H1 (cell line): ENCODE measurements around the gene NEUROD1. TPM values are rescaled to one million over a fixed set of nuclear protein-coding genes. Genes with fewer than 3 reads are reported as not detected.
A peak's percentile ranks its signal among the peaks of the same experiment; 100 is the strongest.

Experiments
- CTCF ChIA-PET: fragments of 300-600 bp; sonication (Branson Sonifier 250); formaldehyde crosslinking; loops from one replicate; lab custom pipeline; 2021; ENCODE audit not compliant: partially characterized antibody; lab: Charles Lee
- POLR2A ChIA-PET: fragments of 300-600 bp; sonication (Branson Sonifier 250); formaldehyde crosslinking; loops from one replicate; lab custom pipeline; 2021; ENCODE audit warnings: inconsistent platforms; ENCODE audit not compliant: partially characterized antibody; lab: Charles Lee
- DNase-seq, 2 experiments: peaks; one replicate each; pipeline versions ENCODE4 v3.0.0 to v3.0.0-alpha.2; 2010 to 2022; ENCODE audit warnings: low spot score in 2 of 2, low read depth in 1 of 2, mixed read lengths in 1 of 2
- FAIRE-seq: peaks from 2 replicates; lab custom pipeline; 2011; peaks lifted over from hg19 to GRCh38; lab: Jason Lieb, UNC
- H2AFZ ChIP-seq: 2 replicates; pipeline ENCODE4 v1.8.1; 2012; ENCODE audit warnings: low read length, inconsistent platforms
- H2AK5ac ChIP-seq: 2 replicates; pipeline ENCODE4 v1.6.1; 2013; ENCODE audit warnings: low read depth, low read length
- H2BK120ac ChIP-seq: replicated peaks from 2 replicates; pipeline ENCODE3; 2013; ENCODE audit warnings: low read depth, low read length, inconsistent platforms
- H2BK12ac ChIP-seq: 2 replicates; pipeline ENCODE4 v1.6.1; 2013; ENCODE audit warnings: low read depth, low read length
- H2BK15ac ChIP-seq: 2 replicates; pipeline ENCODE4 v1.6.1; 2013; ENCODE audit warnings: low read length
- H2BK20ac ChIP-seq: 2 replicates; pipeline ENCODE4 v1.6.1; 2013; ENCODE audit warnings: low read length
- H2BK5ac ChIP-seq: 2 replicates; pipeline ENCODE4 v1.6.1; 2013; ENCODE audit warnings: low read depth, low read length
- H3K14ac ChIP-seq: 2 replicates; pipeline ENCODE4 v1.6.1; 2013; ENCODE audit warnings: inconsistent platforms; ENCODE audit not compliant: insufficient read length
- H3K18ac ChIP-seq: 2 replicates; pipeline ENCODE4 v1.6.1; 2013; ENCODE audit warnings: low read length; ENCODE audit errors: extremely low read depth
- H3K23ac ChIP-seq: 2 replicates; pipeline ENCODE4 v1.6.1; 2013; ENCODE audit warnings: inconsistent platforms; ENCODE audit not compliant: insufficient read length
- H3K23me2 ChIP-seq: 2 replicates; pipeline ENCODE4 v1.6.1; 2013; ENCODE audit warnings: low read depth, low read length
- H3K27ac ChIP-seq: 2 replicates; pipeline ENCODE4 v1.6.1; 2011; ENCODE audit warnings: low read depth, low read length, inconsistent platforms
- H3K27me3 ChIP-seq, 4 experiments: replicated peaks in 1 of 4; 1 replicate in 1 of 4; 2 replicates in 3 of 4; pipeline versions ENCODE4 v1.6.1 to v1.8.1; 2011 to 2013; ENCODE audit warnings: low read length in 3 of 4, mild to moderate bottlenecking in 3 of 4, inconsistent platforms in 2 of 4, mixed read lengths in 2 of 4, moderate library complexity in 1 of 4; ENCODE audit not compliant: control insufficient read depth in 3 of 4, insufficient read depth in 3 of 4; ENCODE audit errors: extremely low read depth in 1 of 4
- H3K36me3 ChIP-seq, 4 experiments: 2 replicates each; pipeline versions ENCODE4 v1.6.1 to v1.8.1; 2011 to 2013; ENCODE audit warnings: mild to moderate bottlenecking in 4 of 4, low read length in 3 of 4, moderate library complexity in 2 of 4, control low read depth in 1 of 4, inconsistent platforms in 1 of 4; ENCODE audit not compliant: insufficient read depth in 4 of 4, control insufficient read depth in 2 of 4
- H3K4ac ChIP-seq: replicated peaks from 2 replicates; pipeline ENCODE3; 2013; ENCODE audit warnings: low read length, low read depth, mixed read lengths, inconsistent platforms; ENCODE audit not compliant: insufficient read length
- H3K4me1 ChIP-seq, 4 experiments: replicated peaks in 1 of 4; 1 replicate in 1 of 4; 2 replicates in 3 of 4; pipeline versions ENCODE4 v1.6.1 to v1.8.1; 2011 to 2013; ENCODE audit warnings: low read length in 3 of 4, inconsistent platforms in 2 of 4, mixed read lengths in 1 of 4; ENCODE audit not compliant: insufficient read depth in 4 of 4, control insufficient read depth in 3 of 4
- H3K4me2 ChIP-seq, 2 experiments: 2 replicates each; pipeline versions ENCODE4 v1.6.1 to v1.8.1; 2011 to 2013; ENCODE audit warnings: low read depth in 2 of 2, low read length in 2 of 2, control low read depth in 1 of 2, inconsistent platforms in 1 of 2, mild to moderate bottlenecking in 1 of 2; ENCODE audit not compliant: insufficient read depth in 1 of 2
- H3K4me3 ChIP-seq, 4 experiments: fragments of 200-600, 300-600 bp in 1 of 4; sonication (generic), shearing (Covaris generic), sonication (Bioruptor Twin) in 1 of 4; 2 replicates each; pipeline versions ENCODE4 v1.5.1 to v1.8.1; 2011 to 2016; ENCODE audit warnings: low read length in 4 of 4, low read depth in 3 of 4, control low read depth in 2 of 4, inconsistent platforms in 2 of 4, mild to moderate bottlenecking in 2 of 4, mixed read lengths in 1 of 4, moderate library complexity in 1 of 4; ENCODE audit not compliant: insufficient read depth in 2 of 4; ENCODE audit errors: extremely low read depth in 1 of 4
- H3K56ac ChIP-seq: replicated peaks from 2 replicates; pipeline ENCODE3; 2013; ENCODE audit warnings: low read depth, mild to moderate bottlenecking, mixed read lengths, low read length, inconsistent platforms; ENCODE audit not compliant: insufficient read length
- H3K79me1 ChIP-seq: 2 replicates; pipeline ENCODE4 v1.6.1; 2013; ENCODE audit warnings: low read depth, low read length, control low read depth
- H3K79me2 ChIP-seq, 2 experiments: 2 replicates each; pipeline versions ENCODE4 v1.6.1 to v1.8.1; 2012 to 2013; ENCODE audit warnings: low read length in 2 of 2, mild to moderate bottlenecking in 2 of 2, inconsistent platforms in 1 of 2; ENCODE audit not compliant: insufficient read depth in 2 of 2, control insufficient read depth in 1 of 2
- H3K9ac ChIP-seq, 4 experiments: replicated peaks in 1 of 4; 1 replicate in 1 of 4; 2 replicates in 3 of 4; pipeline versions ENCODE4 v1.6.1 to v1.8.1; 2011 to 2013; ENCODE audit warnings: low read depth in 3 of 4, low read length in 3 of 4, control low read depth in 2 of 4, mild to moderate bottlenecking in 2 of 4, moderate library complexity in 2 of 4, inconsistent platforms in 1 of 4; ENCODE audit errors: extremely low read depth in 1 of 4
- H3K9me3 ChIP-seq, 2 experiments: 2 replicates each; pipeline versions ENCODE4 v1.6.1 to v1.8.1; 2012 to 2013; ENCODE audit warnings: mild to moderate bottlenecking in 2 of 2, moderate library complexity in 2 of 2, control low read depth in 1 of 2, inconsistent platforms in 1 of 2, low read depth in 1 of 2, low read length in 1 of 2, mixed read lengths in 1 of 2; ENCODE audit not compliant: insufficient read depth in 2 of 2
- H4K20me1 ChIP-seq, 2 experiments: replicated peaks in 1 of 2; 2 replicates each; pipeline versions ENCODE3 to v1.8.1; 2011 to 2013; ENCODE audit warnings: inconsistent platforms in 2 of 2, low read length in 2 of 2, mild to moderate bottlenecking in 1 of 2; ENCODE audit not compliant: insufficient read depth in 2 of 2, control insufficient read depth in 1 of 2
- H4K5ac ChIP-seq: 2 replicates; pipeline ENCODE4 v1.6.1; 2013; ENCODE audit warnings: low read length, low read depth, mixed read lengths, inconsistent platforms; ENCODE audit not compliant: insufficient read length
- H4K8ac ChIP-seq: 2 replicates; pipeline ENCODE4 v1.8.0; 2013; ENCODE audit warnings: mild to moderate bottlenecking, moderate library complexity, low read length, inconsistent platforms; ENCODE audit not compliant: insufficient read depth; ENCODE audit errors: extremely low read depth
- H4K91ac ChIP-seq: replicated peaks from 2 replicates; pipeline ENCODE3; 2013; ENCODE audit warnings: low read length, mixed read lengths, inconsistent platforms; ENCODE audit not compliant: insufficient read length
- BRCA1 ChIP-seq: IDR thresholded peaks from 2 replicates; pipeline ENCODE4 v1.6.1; 2012; ENCODE audit warnings: low read depth, low read length, improper control_type of control experiment
- RAD21 ChIP-seq, 2 experiments: IDR thresholded peaks in 1 of 2; conservative IDR thresholded peaks in 1 of 2; 2 replicates each; pipeline ENCODE4 v1.6.1; 2011; ENCODE audit warnings: low read depth in 2 of 2, low read length in 2 of 2, improper control_type of control experiment in 1 of 2, inconsistent platforms in 1 of 2, mild to moderate bottlenecking in 1 of 2, moderate library complexity in 1 of 2
- WGBS, 2 experiments: shearing (Covaris generic) in 1 of 2; methylation state at CpG; one replicate each; pipeline versions ENCODE4 v1.1.6 to v1.1.7; 2013 to 2015; ENCODE audit warnings: low lambda C conversion rate in 2 of 2, mixed read lengths in 2 of 2, inconsistent platforms in 1 of 2, low coverage in 1 of 2, missing lambda C conversion rate in 1 of 2; ENCODE audit not compliant: insufficient replicate concordance in 2 of 2, insufficient coverage in 1 of 2, insufficient read length in 1 of 2; ENCODE audit errors: extremely low coverage in 1 of 2, missing lambda C conversion rate in 1 of 2; 5-methylcytosine and 5-hydroxymethylcytosine counted together
- polyA plus RNA-seq, 7 experiments: library from polyadenylated mRNA; depleted of rRNA in 3 of 7; stranded (reverse) in 5 of 7; unstranded in 2 of 7; fragments of >200 nt in 5 of 7; fragments of 200-250 nt in 2 of 7; gene quantifications; 1 replicate in 5 of 7; 2 replicates in 1 of 7; 4 replicates in 1 of 7; pipeline versions ENCODE4 v1.2.1 to v1.2.3, GENCODE V29; 2011 to 2013; ENCODE audit warnings: missing spikeins in 2 of 7, mixed read lengths in 2 of 7
- total RNA-seq: library from RNA; stranded (reverse); fragmentation: NEBNext Ultra II Directional; extraction: Animal tissue kit (Norgen Biotek cat#: 25700); gene quantifications from 2 replicates; pipeline ENCODE4 v1.2.1, GENCODE V29; 2021

NEUROD1 gene
- total and polyA plus RNA-seq, 2 of the 8 experiments (the other 6 are each of a cell fraction or from before 2014, with no cell fraction given) = 0.08 TPM; not detected in 1

DNA sequence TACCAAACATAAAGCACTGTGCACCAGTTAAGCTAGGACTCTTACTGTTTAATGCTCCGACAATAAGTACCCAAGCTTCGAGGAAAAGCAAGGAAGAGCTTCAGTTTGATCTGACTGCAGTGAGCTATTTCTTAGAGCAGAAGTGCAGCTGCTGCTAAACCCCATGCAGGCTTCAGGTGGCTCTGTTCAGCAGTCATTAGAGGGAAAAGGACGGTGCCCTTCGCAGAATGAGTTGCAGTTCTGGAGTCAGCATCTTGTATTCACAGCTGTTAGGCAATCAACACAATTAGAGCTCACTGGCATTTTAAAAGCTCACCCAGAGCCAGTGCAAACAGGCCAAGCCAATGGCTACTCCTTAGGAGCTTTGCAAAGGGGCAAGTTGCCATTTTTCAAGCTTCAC is 21.9 kb downstream of the NEUROD1 start:
- Histone ChIP-seq H3K79me1 (no peaks in the 10 kb centered on the region), H2AK5ac (no peak overlapping the region), H4K5ac (no peak overlapping the region), H2BK20ac (no peak overlapping the region), H2BK15ac (no peak overlapping the region), H3K4me2 (peak overlapping the region in 1 of 2 experiments; percentile 93; a peak in 2 of 4 replicates), H3K79me2 (no peaks in the 10 kb centered on the region), H3K27ac (no peak overlapping the region), H4K8ac (no peak overlapping the region), H3K36me3 (no peaks in the 10 kb centered on the region), H2AFZ (no peak overlapping the region), H3K23me2 (peaks cover 4% of the 10 kb centered on the region; the same call in 1 of the 2 replicates), H3K4me1 (peaks cover 4 to 11% (median 7%) of the 10 kb centered on the region in 4 experiments; a peak in 5 of 7 replicates), H3K4me3 (no peak overlapping the region), H3K23ac (no peak overlapping the region), H2BK12ac (no peak overlapping the region), H3K9me3 (no peaks in the 10 kb centered on the region), H3K56ac (no peak overlapping the region), H4K20me1 (peaks cover 0 to 2% of the 10 kb centered on the region in 2 experiments), H3K18ac (no peak overlapping the region; the same call in 1 of the 2 replicates), H4K91ac (no peak overlapping the region), H3K14ac (no peak overlapping the region), H3K4ac (no peak overlapping the region), H2BK120ac (no peak overlapping the region), H2BK5ac (no peak overlapping the region), H3K27me3 (peaks cover 23 to 53% (median 45%) of the 10 kb centered on the region in 4 experiments), H3K9ac (no peak overlapping the region)
- ChIA-PET CTCF (interaction anchor here (0.6 to 3.1 kb wide), 20 partner anchors 9 to 484 kb away, joined by 3 to 17 read pairs (median 4); partner anchors contain the start of gene ITPRID2), POLR2A (interaction anchor here (0.7 to 2.7 kb wide), 3 partner anchors 19 to 27 kb away, joined by 3 to 12 read pairs (median 3); no protein-coding TSS in a partner anchor)
- TF ChIP-seq BRCA1 (no peak), RAD21 (IDR thresholded peaks at IDR 0.05 in 1 of 2, conservative IDR thresholded peaks at IDR 0.05 in 1 of 2; ENCODE audit: low read depth in 2 of 2, low read length in 2 of 2) (peak in 1 of 2 experiments; percentile 29; a peak in 1 of 4 replicates)
- DNase-seq (no peak), FAIRE-seq (no peak)
- WGBS, 2 experiments = 40% methylated on average over 4 of the region's 4 CpGs; no CpG with 5 or more reads in 1 of the 2 experiments
